Activated CD4-positive, alpha-beta memory T cell treated with anti-CD3 and anti-CD28 coated beads, Interleukin-2, amount 10 ng/mL, durations not matched to agents 7 days and 5 days (primary cell): ENCODE data around the gene SOHLH1. TPM values are rescaled to one million over a fixed set of nuclear protein-coding genes. Genes with fewer than 3 reads are reported as not detected.

Experiments
- CTCF ChIA-PET: fragments of 350-600 bp; sonication (Branson Sonifier 250); formaldehyde crosslinking; loops from one replicate; lab custom pipeline; 2021; ENCODE audit warnings: antibody characterized with exemption, inconsistent platforms; lab: Charles Lee
- POLR2A ChIA-PET: fragments of 350-600 bp; sonication (Branson Sonifier 250); formaldehyde crosslinking; loops from one replicate; lab custom pipeline; 2021; ENCODE audit warnings: antibody characterized with exemption; lab: Charles Lee
- DNase-seq: peaks from one replicate; pipeline ENCODE4 v3.0.0-alpha.2; 2020
- H3K27ac Mint-ChIP-seq: one replicate; pipeline ENCODE4 v1.8.0; 2021; ENCODE audit warnings: mild to moderate bottlenecking, mixed read lengths
- H3K27me3 Mint-ChIP-seq: one replicate; pipeline ENCODE4 v1.8.0; 2021; ENCODE audit warnings: mixed read lengths
- H3K36me3 Mint-ChIP-seq: one replicate; pipeline ENCODE4 v1.8.0; 2021; ENCODE audit warnings: low read depth, mixed read lengths
- H3K4me1 Mint-ChIP-seq: one replicate; pipeline ENCODE4 v1.8.0; 2021; ENCODE audit warnings: mixed read lengths
- H3K4me3 Mint-ChIP-seq: one replicate; pipeline ENCODE4 v1.8.0; 2021; ENCODE audit warnings: mild to moderate bottlenecking, mixed read lengths
- H3K9me3 Mint-ChIP-seq: one replicate; pipeline ENCODE4 v1.8.0; 2021; ENCODE audit warnings: mixed read lengths
- total RNA-seq, 2 experiments: library from RNA; stranded (reverse); gene quantifications; one replicate each; pipeline ENCODE4 v1.2.3, GENCODE V29; 2021

The SOHLH1 gene
- total RNA-seq, 2 experiments from 2014 or later: not detected

DNA sequence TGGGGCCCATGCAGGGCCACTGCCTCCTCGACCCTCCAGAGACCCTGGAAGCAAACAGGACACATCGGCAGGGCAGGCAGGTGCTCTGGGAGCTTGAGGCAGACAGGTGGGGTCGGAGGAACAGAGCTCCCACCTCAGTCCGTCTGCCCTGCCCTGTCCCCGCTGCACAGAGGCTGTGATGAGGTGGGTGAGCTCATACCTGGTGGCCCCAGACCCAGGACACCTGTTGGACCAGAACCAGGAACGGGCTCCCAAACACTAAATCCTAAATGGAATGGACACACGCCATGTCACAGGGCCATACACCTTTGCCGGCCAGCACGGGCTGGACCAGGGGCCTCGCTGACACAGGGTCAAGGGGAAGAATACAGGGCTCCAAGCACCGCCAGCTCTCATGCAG lies 5.5 kb downstream of the SOHLH1 start:
- Mint-ChIP-seq H3K36me3 (no peaks in the 10 kb centered on the region), H3K9me3 (no peaks in the 10 kb centered on the region), H3K27me3 (no peaks in the 10 kb centered on the region), H3K4me1 (no peaks in the 10 kb centered on the region), H3K27ac (no peak overlapping the region), H3K4me3 (no peak overlapping the region)
- POLR2A ChIA-PET: no interaction called here
- no peak for DNase-seq
- CTCF ChIA-PET: interaction anchor here (0.5 kb wide), 1 partner anchor 1084 kb away, joined by 3 read pairs; no protein-coding TSS in a partner anchor

GRCh38 chr9:135693265-135693664 lies 6.0 kb downstream of the SOHLH1 start:
- Mint-ChIP-seq H3K4me1 (no peaks in the 10 kb centered on the region), H3K27me3 (no peaks in the 10 kb centered on the region), H3K27ac (no peak overlapping the region), H3K4me3 (no peak overlapping the region), H3K36me3 (no peaks in the 10 kb centered on the region), H3K9me3 (no peaks in the 10 kb centered on the region)
- CTCF ChIA-PET: no interaction called here
- POLR2A ChIA-PET: no interaction called here
- DNase-seq: no peak

DNA sequence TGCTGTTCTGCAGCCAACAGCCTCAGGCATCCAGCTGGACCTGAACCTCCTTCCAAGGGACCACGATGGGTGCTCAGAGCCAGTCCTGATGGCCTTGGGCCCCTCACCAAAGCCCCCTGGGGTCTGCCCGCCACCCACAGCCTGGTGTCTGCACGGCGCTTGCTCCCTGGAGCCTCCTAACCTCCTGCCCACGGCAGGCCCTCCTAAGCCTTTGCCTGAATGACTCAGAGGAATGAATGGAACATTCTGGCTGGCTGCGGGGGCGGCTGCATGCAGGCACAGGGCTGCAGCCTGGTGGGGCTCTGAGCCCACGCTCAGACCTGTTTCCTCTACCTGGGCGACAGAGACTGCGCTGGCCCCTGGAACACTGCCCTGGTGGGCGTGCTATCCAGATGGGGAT lies 6.9 kb downstream of the SOHLH1 start:
- H3K27ac Mint-ChIP-seq: no peak overlapping the region
- CTCF ChIA-PET: no interaction called here
- H3K4me1 Mint-ChIP-seq: no peaks in the 10 kb centered on the region
- no peaks in the 10 kb centered on the region for H3K9me3 Mint-ChIP-seq
- H3K36me3 Mint-ChIP-seq: no peaks in the 10 kb centered on the region
- H3K4me3 Mint-ChIP-seq: no peak overlapping the region
- POLR2A ChIA-PET: no interaction called here
- no peaks in the 10 kb centered on the region for H3K27me3 Mint-ChIP-seq
- no peak for DNase-seq

- DNase-seq: no peak
- ChIA-PET POLR2A (no interaction called here), CTCF (no interaction called here)
- Mint-ChIP-seq H3K27me3 (no peaks in the 10 kb centered on the region), H3K36me3 (no peaks in the 10 kb centered on the region), H3K9me3 (no peaks in the 10 kb centered on the region), H3K27ac (no peak overlapping the region), H3K4me3 (no peak overlapping the region), H3K4me1 (no peaks in the 10 kb centered on the region)
These were observed 8.3 kb downstream of the SOHLH1 start for GRCh38 chr9:135690836-135691570.

- Mint-ChIP-seq H3K4me1 (no peaks in the 10 kb centered on the region), H3K27ac (no peak overlapping the region), H3K36me3 (no peaks in the 10 kb centered on the region)
These were observed 10.3 kb downstream of the SOHLH1 start for GRCh38 chr9:135689011-135689410.

DNA sequence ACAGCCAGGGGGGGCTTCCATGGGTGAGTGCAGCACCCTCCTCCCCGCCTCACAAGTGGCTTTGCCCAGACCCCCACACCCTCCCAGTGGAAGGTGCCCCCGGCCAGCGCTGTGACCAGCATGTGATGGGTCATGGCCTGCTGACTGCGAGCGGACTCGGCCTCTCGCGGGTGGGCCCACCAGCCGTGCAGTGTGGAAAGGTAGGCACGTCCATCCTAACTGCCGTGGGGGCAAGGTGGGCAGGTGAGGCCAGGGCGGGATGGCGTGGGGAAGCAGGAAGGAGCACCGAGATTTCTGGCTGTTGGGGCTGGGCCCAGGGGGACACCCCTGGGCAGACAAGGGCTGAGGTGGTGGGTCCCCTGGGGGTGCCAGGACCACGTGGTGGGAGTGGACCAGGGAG lies 12.1 kb downstream of the SOHLH1 start:
- H3K27me3 Mint-ChIP-seq: no peaks in the 10 kb centered on the region
- no peaks in the 10 kb centered on the region for H3K36me3 Mint-ChIP-seq
- no peak overlapping the region for H3K4me3 Mint-ChIP-seq
- H3K4me1 Mint-ChIP-seq: no peaks in the 10 kb centered on the region
- POLR2A ChIA-PET: no interaction called here
- no peaks in the 10 kb centered on the region for H3K9me3 Mint-ChIP-seq
- no peak overlapping the region for H3K27ac Mint-ChIP-seq
- no peak for DNase-seq
- CTCF ChIA-PET: no interaction called here

More at GRCh38 chr9:135689011-135689410, 10.3 kb downstream of the SOHLH1 start:
- Mint-ChIP-seq H3K4me3 (no peak overlapping the region), H3K9me3 (no peaks in the 10 kb centered on the region), H3K27me3 (no peaks in the 10 kb centered on the region)
- CTCF ChIA-PET: no interaction called here
- POLR2A ChIA-PET: no interaction called here
- no peak for DNase-seq

GRCh38 chr9:135684691-135685090 lies 14.6 kb downstream of the SOHLH1 start:
- H3K36me3 Mint-ChIP-seq: no peaks in the 10 kb centered on the region
- no peak for DNase-seq
- CTCF ChIA-PET: no interaction called here
- H3K4me3 Mint-ChIP-seq: no peak overlapping the region
- H3K27ac Mint-ChIP-seq: no peak overlapping the region
- POLR2A ChIA-PET: no interaction called here
- H3K9me3 Mint-ChIP-seq: no peaks in the 10 kb centered on the region
- no peaks in the 10 kb centered on the region for H3K4me1 Mint-ChIP-seq
- no peaks in the 10 kb centered on the region for H3K27me3 Mint-ChIP-seq

GRCh38 chr9:135683401-135684034 lies 15.8 kb downstream of the SOHLH1 start:
- Mint-ChIP-seq H3K36me3 (no peaks in the 10 kb centered on the region), H3K4me1 (no peaks in the 10 kb centered on the region), H3K27me3 (no peaks in the 10 kb centered on the region), H3K27ac (no peak overlapping the region), H3K9me3 (no peaks in the 10 kb centered on the region), H3K4me3 (no peak overlapping the region)
- DNase-seq: no peak
- ChIA-PET CTCF (no interaction called here), POLR2A (no interaction called here)

GRCh38 chr9:135681161-135681560 lies 18.1 kb downstream of the SOHLH1 start:
- Mint-ChIP-seq H3K4me3 (no peak overlapping the region), H3K9me3 (no peaks in the 10 kb centered on the region), H3K27ac (no peak overlapping the region), H3K4me1 (no peaks in the 10 kb centered on the region), H3K36me3 (no peaks in the 10 kb centered on the region), H3K27me3 (no peaks in the 10 kb centered on the region)
- no peak for DNase-seq
- CTCF ChIA-PET: no interaction called here
- POLR2A ChIA-PET: no interaction called here

GRCh38 chr9:135680056-135680455 lies 19.2 kb downstream of the SOHLH1 start:
- POLR2A ChIA-PET: no interaction called here
- no peaks in the 10 kb centered on the region for H3K27me3 Mint-ChIP-seq
- H3K27ac Mint-ChIP-seq: no peak overlapping the region
- no peak overlapping the region for H3K4me3 Mint-ChIP-seq
- H3K36me3 Mint-ChIP-seq: no peaks in the 10 kb centered on the region
- H3K4me1 Mint-ChIP-seq: no peaks in the 10 kb centered on the region
- CTCF ChIA-PET: no interaction called here
- no peak for DNase-seq
- no peaks in the 10 kb centered on the region for H3K9me3 Mint-ChIP-seq

- no peak overlapping the region for H3K27ac Mint-ChIP-seq
- H3K4me1 Mint-ChIP-seq: no peaks in the 10 kb centered on the region
- ChIA-PET CTCF (no interaction called here), POLR2A (no interaction called here)
- no peaks in the 10 kb centered on the region for H3K27me3 Mint-ChIP-seq
- H3K4me3 Mint-ChIP-seq: no peak overlapping the region
- no peak for DNase-seq
- no peaks in the 10 kb centered on the region for H3K36me3 Mint-ChIP-seq
- no peaks in the 10 kb centered on the region for H3K9me3 Mint-ChIP-seq
These were observed 20.9 kb downstream of the SOHLH1 start for GRCh38 chr9:135678236-135679017.

GRCh38 chr9:135677641-135678168 lies 21.6 kb downstream of the SOHLH1 start:
- ChIA-PET CTCF (no interaction called here), POLR2A (no interaction called here)
- no peaks in the 10 kb centered on the region for H3K27me3 Mint-ChIP-seq
- DNase-seq: no peak
- H3K4me3 Mint-ChIP-seq: no peak overlapping the region
- H3K36me3 Mint-ChIP-seq: no peaks in the 10 kb centered on the region
- no peaks in the 10 kb centered on the region for H3K9me3 Mint-ChIP-seq
- no peak overlapping the region for H3K27ac Mint-ChIP-seq
- H3K4me1 Mint-ChIP-seq: no peaks in the 10 kb centered on the region

GRCh38 chr9:135676891-135677290 lies 22.4 kb downstream of the SOHLH1 start:
- Mint-ChIP-seq H3K4me1 (no peaks in the 10 kb centered on the region), H3K27ac (no peak overlapping the region), H3K36me3 (no peaks in the 10 kb centered on the region), H3K4me3 (no peak overlapping the region), H3K9me3 (no peaks in the 10 kb centered on the region), H3K27me3 (no peaks in the 10 kb centered on the region)
- DNase-seq: no peak
- POLR2A ChIA-PET: no interaction called here
- CTCF ChIA-PET: no interaction called here
